ENCODE measurements around the gene PRTN3.

GRCh38 chr19:850221-850978 lies 9.6 kb downstream of the PRTN3 start:
- no peak for TF ChIP-seq POLR2A (IDR thresholded peaks at IDR 0.05; ENCODE audit: low read length)
- TF ChIP-seq GATA1 (IDR thresholded peaks at IDR 0.05; ENCODE audit: low read depth, low read length): no peak

Data from erythroblast (primary cell).